Panc1 (cell line): ENCODE data around the gene KDM2B.

ENCODE experiments used
- POLR2AphosphoS5 ChIP-seq: IDR thresholded peaks from 2 replicates; pipeline ENCODE4 v1.6.1; 2012; ENCODE audit warnings: mild to moderate bottlenecking, low read depth, low read length, moderate library complexity
- TF ChIP-seq, protein P1 (sequence below): fragments of 450-650 bp; IDR thresholded peaks from 2 replicates; pipeline ENCODE4 v1.5.1; 2017; ENCODE audit warnings: mild to moderate bottlenecking

- TF ChIP-seq, protein P1, sequence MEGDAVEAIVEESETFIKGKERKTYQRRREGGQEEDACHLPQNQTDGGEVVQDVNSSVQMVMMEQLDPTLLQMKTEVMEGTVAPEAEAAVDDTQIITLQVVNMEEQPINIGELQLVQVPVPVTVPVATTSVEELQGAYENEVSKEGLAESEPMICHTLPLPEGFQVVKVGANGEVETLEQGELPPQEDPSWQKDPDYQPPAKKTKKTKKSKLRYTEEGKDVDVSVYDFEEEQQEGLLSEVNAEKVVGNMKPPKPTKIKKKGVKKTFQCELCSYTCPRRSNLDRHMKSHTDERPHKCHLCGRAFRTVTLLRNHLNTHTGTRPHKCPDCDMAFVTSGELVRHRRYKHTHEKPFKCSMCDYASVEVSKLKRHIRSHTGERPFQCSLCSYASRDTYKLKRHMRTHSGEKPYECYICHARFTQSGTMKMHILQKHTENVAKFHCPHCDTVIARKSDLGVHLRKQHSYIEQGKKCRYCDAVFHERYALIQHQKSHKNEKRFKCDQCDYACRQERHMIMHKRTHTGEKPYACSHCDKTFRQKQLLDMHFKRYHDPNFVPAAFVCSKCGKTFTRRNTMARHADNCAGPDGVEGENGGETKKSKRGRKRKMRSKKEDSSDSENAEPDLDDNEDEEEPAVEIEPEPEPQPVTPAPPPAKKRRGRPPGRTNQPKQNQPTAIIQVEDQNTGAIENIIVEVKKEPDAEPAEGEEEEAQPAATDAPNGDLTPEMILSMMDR, result peak; percentile 97
- no peak for TF ChIP-seq POLR2AphosphoS5
These were observed 137.5 kb downstream of the KDM2B start for GRCh38 chr12:121443193-121443870.
